Measurements from ENCODE around the gene CBR1. TPM values are rescaled to one million over a fixed set of nuclear protein-coding genes. Genes with fewer than 3 reads are reported as not detected.

CBR1 gene
- total RNA-seq, 1 experiment from 2014 or later, result 41.1 TPM

- no peaks in the 10 kb centered on the region for H3K27me3 Mint-ChIP-seq (ENCODE audit: insufficient read depth, unreplicated experiment)
- Histone ChIP-seq H3K4me3 (ENCODE audit: low read depth, low read length) (no peak overlapping the region), H3K36me3 (ENCODE audit: control insufficient read depth, insufficient read depth, low read length) (no peaks in the 10 kb centered on the region), H3K9me3 (no peaks in the 10 kb centered on the region), H3K27me3 (replicated peaks; ENCODE audit: control insufficient read depth, insufficient read depth, low read length) (no peaks in the 10 kb centered on the region), H3K4me1 (peaks cover 18% of the 10 kb centered on the region)
- peaks cover 30% of the 10 kb centered on the region for H3K4me1 Mint-ChIP-seq (ENCODE audit: low read depth, unreplicated experiment)
- no TSS peak for BruUV-seq (replicated peaks)
- peak; percentile 36 to 56 for DNase-seq
- peak overlapping the region; percentile 60 for H3K4me3 Mint-ChIP-seq (ENCODE audit: unreplicated experiment)
- intact Hi-C loops (cut with micrococcal nuclease; ENCODE audit: unreplicated experiment), result no loop called here
- ChIA-PET CTCF (interaction anchor here (0.7 to 1.3 kb wide), 2 partner anchors 77 to 82 kb away, joined by 3 to 5 read pairs; no protein-coding TSS in a partner anchor), POLR2A (no interaction called here)
- H3K9me3 Mint-ChIP-seq (ENCODE audit: unreplicated experiment), result no peaks in the 10 kb centered on the region
- no peak for TF ChIP-seq CTCF (IDR thresholded peaks at IDR 0.05; ENCODE audit: insufficient read depth in 1 of 2, low read depth in 1 of 2, low read length in 1 of 2, severe bottlenecking in 1 of 2, unreplicated experiment in 1 of 2)
- H3K27ac Mint-ChIP-seq (ENCODE audit: unreplicated experiment), result peak overlapping the region; percentile 32
- H3K36me3 Mint-ChIP-seq (ENCODE audit: insufficient read depth, unreplicated experiment), result peaks cover 10% of the 10 kb centered on the region
Measured at GRCh38 chr21:36030581-36031189, 39.1 kb upstream of the CBR1 start.

GRCh38 chr21:36032647-36033406 lies 37.0 kb upstream of the CBR1 start:
- intact Hi-C loops (cut with micrococcal nuclease; ENCODE audit: unreplicated experiment), result no loop called here
- peaks cover 31% of the 10 kb centered on the region for H3K4me1 Mint-ChIP-seq (ENCODE audit: low read depth, unreplicated experiment)
- no TSS peak for BruUV-seq (replicated peaks)

More at GRCh38 chr21:36032647-36033406, 37.0 kb upstream of the CBR1 start:
- Histone ChIP-seq H3K9me3 (no peaks in the 10 kb centered on the region), H3K27me3 (replicated peaks; ENCODE audit: control insufficient read depth, insufficient read depth, low read length) (no peaks in the 10 kb centered on the region), H3K36me3 (ENCODE audit: control insufficient read depth, insufficient read depth, low read length) (no peaks in the 10 kb centered on the region), H3K4me1 (peaks cover 18% of the 10 kb centered on the region), H3K4me3 (ENCODE audit: low read depth, low read length) (no peak overlapping the region)
- ChIA-PET POLR2A (no interaction called here), CTCF (no interaction called here)
- no peak for DNase-seq
- Mint-ChIP-seq H3K27me3 (ENCODE audit: insufficient read depth, unreplicated experiment) (no peaks in the 10 kb centered on the region), H3K4me3 (ENCODE audit: unreplicated experiment) (no peak overlapping the region), H3K36me3 (ENCODE audit: insufficient read depth, unreplicated experiment) (peaks cover 22% of the 10 kb centered on the region), H3K9me3 (ENCODE audit: unreplicated experiment) (no peaks in the 10 kb centered on the region), H3K27ac (ENCODE audit: unreplicated experiment) (peak overlapping the region; percentile 35)
- no peak for TF ChIP-seq CTCF (IDR thresholded peaks at IDR 0.05; ENCODE audit: insufficient read depth in 1 of 2, low read depth in 1 of 2, low read length in 1 of 2, severe bottlenecking in 1 of 2, unreplicated experiment in 1 of 2)

All from Caco-2 (cell line).